ENCODE measurements around the gene MTFR2.

Gene MTFR2

DNA sequence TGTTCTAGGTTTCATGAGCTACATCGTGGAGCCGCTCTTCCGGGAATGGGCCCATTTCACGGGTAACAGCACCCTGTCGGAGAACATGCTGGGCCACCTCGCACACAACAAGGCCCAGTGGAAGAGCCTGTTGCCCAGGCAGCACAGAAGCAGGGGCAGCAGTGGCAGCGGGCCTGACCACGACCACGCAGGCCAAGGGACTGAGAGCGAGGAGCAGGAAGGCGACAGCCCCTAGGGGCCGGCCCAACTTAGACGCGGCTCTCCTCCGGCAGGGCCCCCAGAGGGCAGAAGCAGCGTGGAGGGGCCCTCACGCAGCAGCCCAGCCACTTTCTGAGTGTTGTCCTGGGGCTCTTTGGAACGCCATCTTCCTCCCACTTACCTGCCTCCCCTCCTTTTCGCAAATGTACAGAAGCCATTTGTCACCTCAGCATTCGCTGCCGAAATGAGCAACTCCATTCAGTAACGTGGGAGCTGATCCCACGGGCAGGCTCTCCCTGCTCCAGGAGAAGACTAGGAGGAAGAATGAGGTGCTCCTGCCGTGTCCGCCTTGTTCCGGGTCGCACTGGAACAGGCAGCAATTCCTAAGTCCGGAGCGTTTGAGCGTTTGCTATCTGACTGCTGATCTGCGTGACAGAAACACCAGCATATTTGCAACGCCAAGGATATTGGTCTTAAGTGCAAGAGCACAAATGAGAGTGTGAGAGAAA lies 58.4 kb downstream of the MTFR2 start:
- no peak for FAIRE-seq
- no peak for DNase-seq (ENCODE audit: insufficient read length, low spot score)

DNA sequence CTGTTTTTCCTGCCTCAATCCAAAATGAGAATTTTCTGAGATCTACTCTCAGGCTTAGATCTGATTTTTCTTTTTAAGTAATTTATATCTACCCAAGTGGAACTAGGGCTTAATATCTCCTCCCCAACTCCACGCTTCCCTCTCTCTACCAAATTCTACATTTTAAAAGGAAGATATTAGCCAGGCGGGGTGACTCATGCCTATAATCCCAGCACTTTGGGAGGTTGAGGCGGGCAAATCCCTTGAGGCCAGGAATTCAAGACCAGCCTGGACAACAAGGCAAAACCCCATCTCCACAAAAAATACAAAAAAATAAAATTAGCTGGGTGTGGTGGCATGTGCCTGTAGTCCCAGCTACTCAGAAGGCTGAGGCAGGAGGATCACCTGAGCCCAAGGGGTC lies 61.0 kb downstream of the MTFR2 start:
- FAIRE-seq (no peak), DNase-seq (ENCODE audit: insufficient read length, low spot score) (no peak)

DNA sequence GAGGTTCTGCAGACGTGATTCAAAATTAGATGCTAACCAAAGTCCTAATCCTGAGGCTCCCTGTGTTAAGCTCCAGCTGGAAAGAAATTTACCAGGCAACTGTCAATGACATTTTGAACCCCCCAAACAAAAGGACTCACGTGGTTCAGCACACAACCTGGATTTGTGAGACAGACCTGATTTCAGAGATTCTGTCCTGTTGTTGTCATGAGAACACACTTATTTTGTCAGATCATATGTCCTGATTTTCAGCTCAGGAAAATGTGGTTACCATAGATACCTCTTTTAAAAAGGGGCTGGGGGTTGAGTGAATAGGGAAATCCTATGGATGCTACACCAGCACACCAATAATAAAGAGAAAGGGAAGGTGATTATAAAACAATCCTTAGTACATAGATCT lies 61.6 kb downstream of the MTFR2 start:
- no peak for FAIRE-seq
- DNase-seq (ENCODE audit: insufficient read length, low spot score): no peak

DNA sequence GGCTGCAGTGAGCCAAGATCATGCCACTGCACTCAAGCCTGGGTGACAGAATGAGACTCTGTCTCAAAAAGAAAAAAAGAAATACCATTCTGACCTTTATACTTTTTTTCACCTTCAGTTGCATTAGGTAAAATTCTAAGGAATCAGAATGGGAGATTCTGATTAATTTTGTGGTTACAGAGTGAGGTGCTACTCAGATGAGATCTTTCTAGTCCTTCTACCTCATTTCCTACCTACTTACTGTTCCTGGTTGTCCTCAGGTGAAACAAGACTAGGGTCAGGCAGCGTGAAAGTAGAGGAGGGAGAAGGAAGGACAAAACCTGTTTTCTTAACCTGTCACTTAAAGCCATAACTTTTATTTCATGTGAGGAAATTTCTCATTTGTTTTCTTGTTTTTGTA lies 63.7 kb downstream of the MTFR2 start:
- no peak for FAIRE-seq
- no peak for DNase-seq (ENCODE audit: insufficient read length, low spot score)

GRCh38 chr6:136184738-136185137 lies 65.4 kb downstream of the MTFR2 start:
- FAIRE-seq: no peak
- DNase-seq (ENCODE audit: insufficient read length, low spot score): no peak

DNA sequence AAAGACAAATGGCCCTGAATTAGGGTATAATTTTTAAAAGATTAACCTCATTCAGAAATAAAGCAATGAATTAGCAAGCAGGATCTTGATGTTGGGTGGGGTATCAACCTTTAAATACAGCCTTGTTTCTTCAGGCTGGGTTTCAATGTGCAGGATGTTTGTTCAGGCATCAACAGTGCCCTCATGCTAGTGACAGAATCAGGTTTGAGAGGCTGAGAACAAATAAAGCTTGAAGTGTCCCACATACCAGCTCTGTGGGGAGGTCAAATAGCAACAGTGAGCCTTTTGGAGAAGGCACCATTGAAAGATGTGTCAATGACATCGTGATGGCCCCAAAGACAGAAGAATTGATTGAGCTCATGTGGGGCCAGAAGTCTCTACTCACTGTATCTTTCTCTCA lies 68.2 kb downstream of the MTFR2 start:
- DNase-seq (ENCODE audit: insufficient read length, low spot score): no peak
- no peak for FAIRE-seq

DNA sequence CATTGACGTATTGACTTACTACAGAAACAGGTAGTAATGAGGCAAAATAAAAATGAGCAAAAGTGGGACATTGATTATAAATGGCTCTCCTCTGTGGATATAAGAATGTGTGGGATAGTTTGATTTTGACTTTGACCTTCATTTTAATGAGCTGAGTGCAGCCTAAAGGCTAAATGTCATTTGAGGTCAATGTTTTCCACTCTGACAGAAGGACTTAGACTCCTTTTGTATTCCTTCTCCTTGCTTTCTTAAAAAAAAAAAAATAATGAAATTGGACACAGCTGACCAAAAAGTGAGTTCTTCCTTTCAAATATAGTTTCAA lies 68.6 kb downstream of the MTFR2 start:
- FAIRE-seq (no peak), DNase-seq (ENCODE audit: insufficient read length, low spot score) (no peak)
